ENCODE data around the gene NFIX.

NFIX gene

DNA sequence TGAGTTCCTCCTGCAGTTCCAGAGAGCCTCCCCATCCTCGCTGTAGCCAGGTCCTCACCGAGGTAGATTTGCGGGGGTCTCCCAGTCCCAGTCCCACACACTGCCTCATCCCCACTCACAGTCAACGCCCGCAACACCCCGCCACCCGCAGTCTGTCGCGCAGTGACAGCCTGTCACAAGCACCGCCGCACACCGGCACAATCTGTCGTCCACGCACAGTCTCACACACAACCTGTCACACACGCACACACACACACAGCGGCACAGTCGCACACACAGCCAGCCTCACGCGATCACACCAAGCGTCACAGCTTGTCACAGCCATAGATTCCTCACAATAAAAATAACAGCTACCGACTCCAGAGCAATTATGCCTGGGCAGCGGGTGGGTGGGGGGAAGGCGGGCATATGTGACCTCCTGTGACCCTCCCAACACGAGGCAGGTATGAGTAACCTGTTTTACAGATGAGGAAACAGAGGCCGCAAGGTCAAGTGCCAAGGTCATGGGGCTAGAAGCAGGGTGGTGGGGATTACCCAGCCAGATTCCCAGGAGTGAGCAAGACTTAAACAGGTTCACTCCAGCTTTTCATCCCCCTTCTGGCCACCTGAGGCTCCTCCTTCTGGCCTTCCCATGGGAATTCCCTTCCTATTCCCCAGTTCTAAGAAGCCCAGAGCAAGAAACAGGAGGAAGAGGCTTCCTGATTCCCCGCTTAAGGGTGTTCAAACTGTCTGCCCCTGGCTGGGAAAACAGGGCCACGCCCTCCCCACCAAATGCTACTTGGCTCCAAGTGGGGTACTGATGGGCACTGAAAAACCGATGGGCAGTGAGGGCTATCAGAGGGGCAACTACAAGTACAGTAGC lies 13.9 kb downstream of the NFIX start:
- TF ChIP-seq, protein P1, sequence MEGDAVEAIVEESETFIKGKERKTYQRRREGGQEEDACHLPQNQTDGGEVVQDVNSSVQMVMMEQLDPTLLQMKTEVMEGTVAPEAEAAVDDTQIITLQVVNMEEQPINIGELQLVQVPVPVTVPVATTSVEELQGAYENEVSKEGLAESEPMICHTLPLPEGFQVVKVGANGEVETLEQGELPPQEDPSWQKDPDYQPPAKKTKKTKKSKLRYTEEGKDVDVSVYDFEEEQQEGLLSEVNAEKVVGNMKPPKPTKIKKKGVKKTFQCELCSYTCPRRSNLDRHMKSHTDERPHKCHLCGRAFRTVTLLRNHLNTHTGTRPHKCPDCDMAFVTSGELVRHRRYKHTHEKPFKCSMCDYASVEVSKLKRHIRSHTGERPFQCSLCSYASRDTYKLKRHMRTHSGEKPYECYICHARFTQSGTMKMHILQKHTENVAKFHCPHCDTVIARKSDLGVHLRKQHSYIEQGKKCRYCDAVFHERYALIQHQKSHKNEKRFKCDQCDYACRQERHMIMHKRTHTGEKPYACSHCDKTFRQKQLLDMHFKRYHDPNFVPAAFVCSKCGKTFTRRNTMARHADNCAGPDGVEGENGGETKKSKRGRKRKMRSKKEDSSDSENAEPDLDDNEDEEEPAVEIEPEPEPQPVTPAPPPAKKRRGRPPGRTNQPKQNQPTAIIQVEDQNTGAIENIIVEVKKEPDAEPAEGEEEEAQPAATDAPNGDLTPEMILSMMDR (conservative IDR thresholded peaks at IDR 0.05): no peak
- H3K27ac ChIP-seq: peak overlapping the region; percentile 100

DNA sequence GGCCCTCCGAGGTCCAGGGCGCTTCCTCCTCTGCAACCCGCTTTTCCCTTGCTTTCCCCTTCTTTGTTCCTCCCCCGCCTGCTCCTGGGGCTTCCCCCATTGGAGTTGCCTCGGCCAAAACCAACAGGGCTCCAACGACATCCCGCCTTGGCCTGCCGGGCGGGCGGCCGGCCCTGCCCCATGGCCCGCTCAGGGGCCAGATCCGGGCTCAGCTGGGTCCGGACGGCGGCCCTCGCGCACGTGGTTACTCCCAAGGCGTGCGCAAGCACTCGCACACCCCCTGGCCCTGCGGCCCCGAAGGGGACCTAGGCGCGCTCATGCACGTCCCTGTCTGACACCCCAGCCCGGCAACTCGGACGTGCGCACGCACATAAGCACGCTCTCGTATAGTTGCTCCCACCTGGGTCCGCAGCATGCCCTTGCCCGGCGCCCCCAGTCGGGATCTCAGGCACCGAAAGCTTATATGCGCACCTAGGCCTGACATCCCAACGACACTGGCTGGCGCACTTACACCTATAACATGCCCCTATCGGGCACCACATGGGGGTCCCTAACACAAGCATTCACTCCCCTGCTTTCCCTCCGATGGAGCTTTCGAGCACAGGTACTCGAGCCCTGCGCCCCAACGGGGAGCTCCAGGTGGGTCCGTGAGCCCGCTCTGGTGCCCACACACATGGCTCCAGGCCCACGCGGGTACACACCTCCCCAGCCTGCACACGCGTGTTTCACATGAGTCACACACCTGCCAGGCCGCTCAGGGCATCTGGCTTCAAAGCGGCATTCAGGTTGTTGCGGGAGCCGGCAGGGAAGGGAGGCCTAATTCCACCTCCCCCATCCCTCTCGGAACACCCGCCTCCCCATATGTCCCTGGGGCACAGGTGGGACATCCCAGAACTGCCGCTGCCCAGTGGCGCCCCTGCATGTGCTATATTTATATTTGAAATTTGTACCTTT lies 15.0 kb downstream of the NFIX start:
- TF ChIP-seq, protein P1 (conservative IDR thresholded peaks at IDR 0.05): no peak
- H3K27ac ChIP-seq: peak overlapping the region; percentile 100

DNA sequence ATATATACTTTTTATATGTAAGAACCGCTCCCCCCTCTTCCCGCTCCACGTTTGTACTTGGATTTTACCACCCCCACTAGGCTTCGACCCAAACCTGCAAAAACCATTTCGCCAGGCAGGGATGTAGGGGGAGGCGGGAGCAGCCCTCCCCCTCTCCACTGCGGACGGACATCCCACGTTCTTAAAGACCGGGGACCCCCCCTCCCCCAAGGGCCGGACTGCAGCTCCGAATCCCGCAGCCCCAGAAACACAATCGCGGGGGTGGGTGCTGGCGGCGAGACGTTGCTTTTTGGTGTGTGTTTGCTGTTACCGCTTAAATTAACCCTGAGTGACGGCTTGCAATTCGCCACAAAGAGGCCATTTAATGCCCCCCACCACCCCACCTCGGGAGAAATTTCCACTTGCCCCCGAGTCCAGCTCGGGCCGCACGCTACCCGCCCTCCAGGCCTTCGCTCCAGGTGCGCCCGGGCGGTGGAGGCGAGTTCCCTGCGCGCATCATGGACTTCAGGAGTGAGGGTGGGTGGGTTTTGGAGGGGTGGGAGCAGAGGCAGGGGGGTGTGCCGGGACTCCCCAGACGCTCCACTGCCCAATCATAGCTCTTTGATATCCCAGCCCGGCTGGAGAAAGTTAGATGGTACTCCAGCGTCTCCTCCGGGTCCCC lies 15.8 kb downstream of the NFIX start:
- H3K27ac ChIP-seq: peak overlapping the region; percentile 100
- TF ChIP-seq, protein P1 (conservative IDR thresholded peaks at IDR 0.05): no peak

- TF ChIP-seq, protein P1 (conservative IDR thresholded peaks at IDR 0.05): peak; percentile 18; the same call in 1 of the 2 replicates
- H3K27ac ChIP-seq: peak overlapping the region; percentile 100
These were observed 16.5 kb downstream of the NFIX start for GRCh38 chr19:13011653-13012389.

DNA sequence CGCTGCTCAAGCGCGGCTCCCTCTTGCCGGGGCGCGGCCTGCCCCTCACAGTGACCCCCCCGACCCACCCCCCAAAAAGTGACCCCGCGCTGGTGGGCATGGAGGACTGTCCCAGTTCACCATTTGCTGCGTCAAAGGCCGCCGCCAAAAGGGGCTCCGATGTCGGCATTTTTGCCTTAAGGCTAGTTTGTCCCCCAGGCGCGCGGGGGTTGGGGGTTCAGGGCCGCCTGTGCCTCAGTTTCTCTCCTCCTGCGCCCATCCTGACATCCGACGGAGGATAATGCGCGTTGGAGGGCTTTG lies 17.1 kb downstream of the NFIX start:
- TF ChIP-seq, protein P1 (conservative IDR thresholded peaks at IDR 0.05): no peak; the same call in 1 of the 2 replicates
- peak overlapping the region; percentile 100 for H3K27ac ChIP-seq

DNA sequence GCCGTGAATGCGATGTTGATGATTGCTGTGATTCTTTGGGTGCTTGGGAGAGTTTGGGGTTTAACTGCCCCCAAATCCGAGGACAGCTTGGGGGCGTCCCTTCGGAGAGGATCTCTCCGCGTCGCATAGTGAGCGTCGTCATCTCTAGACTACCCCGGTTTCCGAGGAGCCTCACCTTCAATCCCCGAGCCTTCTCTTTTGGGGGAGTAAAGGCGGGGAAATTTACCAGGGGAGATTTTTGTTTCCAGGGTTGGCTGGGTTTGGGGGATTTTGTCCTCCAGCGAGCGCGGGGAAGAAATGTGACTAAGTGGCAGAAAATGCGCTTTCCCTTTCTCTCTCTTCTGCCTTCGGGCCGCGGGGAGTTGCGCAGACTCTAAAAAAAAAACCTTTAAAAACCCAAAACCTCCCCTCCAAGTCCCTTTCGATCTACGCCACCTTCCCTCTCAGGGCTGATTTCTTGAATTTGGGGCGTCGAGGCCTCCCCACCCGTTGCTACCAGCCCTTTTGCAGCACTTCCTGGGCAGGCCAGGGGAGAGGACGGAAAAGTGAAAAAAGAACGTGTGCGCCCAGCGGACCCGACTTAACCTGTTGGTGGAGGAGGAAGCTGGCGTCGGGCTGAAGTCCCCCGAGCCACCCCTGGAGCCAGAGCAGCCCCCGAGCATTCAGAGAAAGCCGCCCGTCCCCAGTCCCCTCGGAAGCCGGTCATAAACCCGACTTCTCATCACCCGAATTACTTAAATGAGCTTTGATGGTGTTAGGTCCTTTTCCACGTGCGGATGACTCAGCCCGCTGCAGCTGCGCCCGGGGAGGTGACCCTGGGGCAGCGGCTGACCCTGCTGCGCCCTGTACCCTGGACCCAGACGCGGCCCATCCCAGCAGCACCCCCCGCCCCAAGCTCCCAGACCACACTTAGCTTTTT lies 17.7 kb downstream of the NFIX start:
- peak overlapping the region; percentile 100 for H3K27ac ChIP-seq
- TF ChIP-seq, protein P1 (conservative IDR thresholded peaks at IDR 0.05): no peak
